ENCODE results near the gene TBX3.

The TBX3 gene

DNA sequence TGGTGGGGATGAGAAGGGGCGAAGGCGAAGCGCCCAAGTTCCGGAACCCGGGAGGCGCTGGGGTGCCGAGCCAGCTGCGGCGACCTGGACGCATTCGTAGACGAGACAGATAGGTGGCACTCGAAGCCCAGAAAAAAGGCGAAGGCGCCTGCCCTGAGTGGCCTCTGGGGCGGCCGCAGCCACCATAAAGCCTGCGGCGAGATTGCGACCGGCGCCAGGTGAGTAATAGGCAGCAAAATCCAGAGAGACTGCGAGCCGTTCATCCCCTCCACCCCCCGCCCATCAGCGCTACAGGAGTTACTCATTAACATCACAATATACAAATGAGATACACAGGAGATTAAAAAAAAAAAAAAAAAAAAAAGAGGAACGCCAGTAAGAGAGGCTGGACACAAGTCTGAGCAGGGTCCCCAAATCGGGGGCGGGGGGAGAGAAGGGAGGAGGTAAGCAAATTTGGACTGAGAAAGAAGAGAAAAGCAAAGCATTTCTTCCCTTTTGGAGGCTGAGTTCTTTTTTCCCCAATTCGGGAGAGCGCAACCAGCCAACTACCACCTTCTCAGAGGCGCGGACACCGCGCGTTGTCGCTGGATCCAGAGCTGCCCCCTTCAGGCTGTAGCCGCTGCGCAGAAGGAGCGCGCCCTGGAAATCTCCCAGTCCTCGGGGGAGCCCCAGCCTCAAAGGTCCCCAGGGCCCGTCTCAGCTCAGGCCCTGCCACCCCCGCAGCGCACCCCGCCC lies 15.7 kb downstream of the TBX3 start:
- DNase-seq (ENCODE audit: low read depth) = peak; percentile 96

- DNase-seq (ENCODE audit: low read depth) = no peak
Measured at GRCh38 chr12:114667669-114668150, 16.3 kb downstream of the TBX3 start.

DNA sequence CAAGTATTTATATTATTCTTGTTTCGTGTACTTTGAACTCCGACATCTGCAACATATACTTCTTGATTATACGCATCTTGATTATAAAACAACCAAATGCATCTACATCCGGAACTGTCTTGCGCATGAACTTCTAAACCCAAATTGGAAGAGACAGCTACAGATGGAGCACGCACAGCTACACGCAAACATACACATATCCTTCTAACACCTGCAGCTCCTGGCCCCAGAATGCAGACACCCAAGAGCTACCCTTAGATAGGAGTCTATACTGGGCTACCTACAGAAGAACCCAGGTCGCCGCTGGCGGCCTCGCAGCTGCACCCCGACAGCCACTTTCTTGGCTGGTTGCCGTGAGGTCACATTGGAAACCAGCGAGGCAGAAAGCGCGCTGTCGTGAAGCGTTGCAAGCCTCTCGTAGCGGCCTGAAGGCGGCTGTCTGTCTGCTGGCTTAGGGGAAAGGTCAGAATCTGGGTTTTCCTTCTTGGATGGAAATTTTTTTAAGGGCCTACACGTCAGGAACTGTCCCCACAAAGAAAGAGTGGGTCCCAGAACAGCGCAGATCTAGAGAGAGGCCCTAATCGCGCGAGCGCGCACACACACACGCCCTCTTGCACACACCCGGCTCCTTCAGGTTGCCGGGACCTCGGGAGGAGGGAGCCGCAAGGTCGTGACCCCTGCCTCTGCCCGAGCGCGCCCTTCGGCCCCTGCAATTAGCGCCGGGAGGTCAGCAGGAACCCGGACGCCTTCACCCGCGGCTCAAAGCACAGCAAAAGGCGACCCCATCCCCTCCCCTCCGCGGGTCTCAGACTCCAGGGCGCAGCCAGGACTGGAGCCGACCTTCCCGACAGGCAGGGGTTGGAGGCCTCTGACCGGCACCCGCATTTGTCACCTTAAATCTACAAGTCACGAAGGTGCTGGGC lies 17.0 kb downstream of the TBX3 start:
- peak; percentile 69 for DNase-seq (ENCODE audit: low read depth)

DNA sequence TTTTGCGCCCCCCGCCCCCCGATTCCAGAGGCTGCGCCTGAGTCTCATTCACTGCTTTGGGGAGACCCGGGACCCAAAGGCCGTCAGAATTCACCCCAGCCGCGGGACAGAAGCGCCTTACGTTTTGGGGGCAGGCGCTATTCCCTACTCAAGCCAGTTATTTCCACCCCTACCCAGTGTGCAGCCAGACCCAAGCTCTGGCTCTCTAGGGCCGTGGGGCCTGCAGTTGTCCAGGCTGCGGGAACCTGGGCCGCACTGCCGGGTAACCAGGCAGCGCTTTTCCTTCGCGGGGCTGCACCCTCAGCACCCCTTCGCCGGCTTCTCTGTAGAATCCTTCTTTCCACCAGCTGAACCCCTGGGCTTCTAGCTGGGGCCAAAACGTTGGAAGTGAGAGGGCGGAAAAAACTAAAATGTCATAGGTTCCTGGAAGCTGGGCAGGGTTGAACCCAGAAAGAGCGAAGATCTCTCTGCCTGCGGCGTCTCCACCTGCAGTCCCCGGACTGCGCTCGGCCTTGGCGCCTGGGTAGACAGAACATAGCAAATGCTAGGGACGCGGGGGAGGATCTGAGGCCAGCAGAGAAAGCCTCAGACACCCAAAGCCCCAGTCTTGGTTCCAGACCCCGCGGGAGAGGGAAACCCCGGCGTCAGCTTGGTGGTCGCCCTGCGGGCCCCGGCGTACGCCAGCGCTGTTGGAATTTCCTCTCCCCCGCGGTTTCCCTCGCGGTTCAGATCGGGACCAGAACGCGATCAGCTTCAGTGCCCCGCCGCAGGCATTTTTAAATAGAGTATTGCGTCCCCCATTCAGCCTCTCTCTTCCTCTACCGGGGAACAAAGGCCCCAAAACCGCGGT lies 18.3 kb downstream of the TBX3 start:
- peak; percentile 70 for DNase-seq (ENCODE audit: low read depth)

DNA sequence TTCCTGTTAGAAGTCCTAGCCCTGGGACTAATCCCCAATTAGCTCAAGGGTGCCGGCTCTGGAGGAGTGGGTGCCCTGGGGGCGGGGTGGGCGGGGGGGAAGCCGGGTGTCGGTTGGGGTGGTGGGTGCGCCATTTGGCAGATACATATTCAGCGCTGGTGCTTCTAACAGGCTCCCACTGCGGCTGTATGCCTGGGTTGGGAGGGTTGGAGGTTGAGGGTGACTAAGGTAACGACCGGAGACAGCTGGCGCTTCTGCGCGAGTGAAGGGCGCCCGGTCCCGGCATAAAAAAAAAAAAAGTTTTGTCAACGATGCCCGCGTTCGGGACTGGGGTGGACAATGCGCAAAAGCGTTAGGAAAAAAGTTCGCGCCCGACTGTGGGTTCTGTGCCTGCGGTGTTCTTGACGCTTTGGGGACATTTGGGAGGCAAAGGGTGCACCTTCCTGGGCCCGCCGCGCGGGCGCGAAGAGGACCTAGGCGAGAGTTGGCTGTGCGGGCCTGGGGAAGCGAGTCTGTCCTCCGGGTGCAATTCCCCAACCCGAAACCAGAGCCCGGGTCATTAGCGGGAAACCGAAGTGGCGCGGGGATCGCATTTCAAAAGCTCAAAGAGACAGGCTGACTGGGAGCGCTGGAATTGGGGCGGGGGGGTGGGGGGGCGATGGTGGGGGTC lies 19.2 kb downstream of the TBX3 start:
- DNase-seq (ENCODE audit: low read depth) = peak; percentile 75

DNA sequence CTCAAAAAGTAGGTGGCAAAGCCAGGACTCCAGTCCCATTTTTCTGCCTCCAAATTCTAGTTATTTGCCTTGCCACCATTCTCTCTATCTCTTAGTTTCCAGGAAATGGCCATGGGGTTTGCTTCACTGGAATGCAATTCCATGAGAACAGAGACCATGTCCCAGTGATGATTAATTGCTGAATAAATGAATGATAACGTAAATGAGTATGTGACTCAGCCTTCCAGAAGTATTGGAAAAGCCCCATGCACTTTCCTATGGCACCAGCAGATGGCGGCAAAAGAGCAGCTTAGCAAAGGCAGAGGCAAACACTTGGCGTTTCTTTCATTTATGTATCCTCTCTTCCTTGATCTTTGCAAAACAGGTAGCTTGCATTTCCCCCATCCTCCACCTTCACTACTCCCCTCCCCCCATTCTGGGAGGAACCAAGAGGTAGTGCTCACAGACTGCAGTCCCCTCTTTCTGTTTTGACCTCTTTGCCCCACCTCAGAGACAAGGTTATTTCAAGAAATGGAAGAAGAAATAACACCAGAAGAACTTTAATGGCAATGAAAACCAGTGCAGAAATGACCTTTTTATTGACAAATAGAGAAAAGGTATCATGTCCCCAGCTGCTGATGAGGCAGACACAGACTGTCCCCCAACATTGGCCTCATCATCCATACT lies 21.3 kb downstream of the TBX3 start:
- peak; percentile 96 for DNase-seq (ENCODE audit: low read depth)

DNA sequence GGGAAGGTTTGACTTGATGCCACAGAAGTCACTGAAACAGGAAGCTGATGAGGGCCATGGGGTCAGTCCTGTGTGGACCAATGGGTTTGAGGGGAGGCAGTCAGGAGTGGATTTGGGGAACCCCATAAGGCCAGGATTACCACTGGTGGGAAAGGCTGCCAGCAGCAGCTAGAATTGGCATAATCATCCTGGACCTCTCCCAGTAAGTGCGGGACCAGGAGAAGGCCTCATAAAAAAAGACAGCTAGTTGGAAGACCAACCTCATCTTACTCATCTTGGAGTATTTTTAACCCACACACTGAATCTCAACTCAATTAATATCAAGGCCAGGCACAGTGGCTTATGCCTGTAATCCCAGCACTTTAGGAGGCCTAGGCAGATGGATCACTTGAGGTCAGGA lies 22.7 kb downstream of the TBX3 start:
- DNase-seq (ENCODE audit: low read depth) = no peak

DNA sequence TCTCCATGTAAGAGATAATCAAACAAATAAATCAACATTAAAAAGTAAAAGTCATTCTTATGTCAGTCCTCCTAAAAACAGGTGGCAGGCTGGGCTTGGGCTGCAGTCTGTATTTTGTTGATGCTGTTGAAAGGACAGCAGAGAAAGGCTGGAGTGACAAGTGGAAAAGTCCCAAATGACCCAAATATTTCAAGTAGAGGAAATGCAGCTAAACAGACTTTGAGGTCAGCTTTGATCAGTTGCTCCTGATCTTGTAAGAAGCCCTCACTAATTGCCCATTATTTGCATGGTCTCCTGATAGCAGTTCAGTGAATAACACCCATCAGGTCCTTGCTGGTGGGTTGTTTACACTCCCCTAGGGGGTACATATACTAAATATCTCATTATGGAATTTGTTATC lies 24.9 kb downstream of the TBX3 start:
- no peak for DNase-seq (ENCODE audit: low read depth)

GRCh38 chr12:114658002-114658441 lies 26.0 kb downstream of the TBX3 start:
- peak; percentile 21 for DNase-seq (ENCODE audit: low read depth)

GRCh38 chr12:114657597-114657920 lies 26.4 kb downstream of the TBX3 start:
- no peak for DNase-seq (ENCODE audit: low read depth)

DNA sequence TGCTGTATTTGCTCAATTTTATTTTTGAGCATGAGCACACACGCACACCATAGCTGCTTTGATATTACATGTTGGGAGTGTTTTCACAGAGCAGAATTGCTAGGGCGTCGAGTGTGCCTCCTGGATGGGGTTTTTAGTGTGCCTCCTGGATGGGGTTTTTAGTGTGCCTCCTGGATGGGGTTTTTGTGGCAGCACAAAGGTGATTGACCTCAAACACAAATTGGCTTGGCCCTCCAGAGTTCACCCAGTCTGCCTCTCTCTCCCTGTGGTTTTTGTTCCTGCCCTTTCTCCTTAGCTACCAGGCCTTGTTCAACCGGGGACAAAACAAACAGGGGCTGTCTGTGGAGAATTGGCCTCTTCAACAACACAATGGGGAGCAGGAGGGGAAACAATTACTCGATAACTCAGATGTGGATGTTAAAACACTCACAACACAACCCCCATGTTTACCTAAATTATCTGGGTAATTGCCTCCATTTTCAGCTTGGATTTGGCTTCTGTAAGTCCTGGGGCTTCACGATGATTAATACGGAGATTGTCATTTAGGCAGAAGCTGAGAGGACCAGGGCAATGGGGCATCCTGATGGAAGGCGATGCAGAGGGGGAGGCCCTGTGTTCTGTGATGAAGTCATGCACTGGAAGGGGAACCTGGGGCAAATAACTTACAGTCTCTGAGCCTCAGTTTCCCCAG lies 26.9 kb downstream of the TBX3 start:
- DNase-seq (ENCODE audit: low read depth) = no peak

DNA sequence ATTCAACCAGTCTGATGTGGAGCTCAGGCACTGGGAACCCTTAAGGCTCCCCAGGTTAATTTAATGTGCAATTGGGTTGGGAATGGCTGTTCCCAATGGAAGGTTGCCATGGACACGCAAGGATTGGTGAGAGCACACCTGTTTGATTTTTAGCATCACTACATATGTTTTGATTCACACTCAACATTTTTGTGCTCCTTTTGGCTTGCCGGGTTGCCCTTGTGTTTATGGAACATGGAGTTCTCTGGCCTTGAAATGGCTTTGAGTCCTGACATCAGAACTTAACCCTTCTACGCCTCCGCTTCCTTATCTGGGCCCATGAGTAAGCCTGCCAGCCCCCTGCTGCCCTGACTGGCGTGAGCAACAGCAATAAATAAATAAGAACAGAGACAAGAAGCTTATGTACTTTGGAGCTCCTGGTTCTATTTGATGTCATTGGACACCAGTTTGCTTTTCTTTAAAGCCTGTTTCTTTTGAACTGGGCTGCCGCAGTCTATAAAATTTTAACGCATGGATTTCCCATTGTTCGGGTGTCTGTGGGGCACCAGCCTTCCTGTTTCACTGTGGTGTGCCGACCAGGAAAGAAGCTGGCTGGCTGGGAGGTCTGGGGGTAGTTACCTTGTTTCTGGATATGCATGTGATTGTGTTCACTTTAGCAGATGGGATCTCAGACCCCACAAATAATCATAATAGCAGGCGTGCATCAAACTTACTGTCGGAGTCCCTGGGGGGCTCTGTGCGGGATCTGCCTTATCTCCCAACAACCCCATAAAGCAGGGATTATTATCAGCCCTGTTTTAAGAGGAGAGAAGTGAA lies 27.8 kb downstream of the TBX3 start:
- no peak for DNase-seq (ENCODE audit: low read depth)

DNA sequence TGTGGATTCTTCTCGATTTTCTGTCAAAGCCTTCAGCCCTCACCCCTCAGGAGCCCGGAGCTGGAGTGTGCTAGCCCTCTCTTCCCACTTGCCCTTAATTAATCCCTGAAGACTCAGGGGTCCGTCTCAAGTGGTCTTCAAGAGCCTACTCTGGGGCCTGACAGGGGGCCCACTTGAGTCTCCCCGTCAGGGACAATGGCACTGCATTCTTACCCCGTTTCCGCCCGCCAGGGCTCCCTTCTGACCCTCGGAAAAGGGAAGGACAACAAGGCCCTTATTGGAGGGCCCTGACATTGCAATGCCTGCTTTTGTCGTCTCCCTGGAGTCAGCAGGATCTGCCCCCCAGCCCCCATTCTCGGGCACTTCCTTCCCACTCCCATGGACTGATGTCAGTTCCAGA lies 34.4 kb downstream of the TBX3 start:
- DNase-seq (ENCODE audit: low read depth) = no peak

- no peak for DNase-seq (ENCODE audit: low read depth)
Measured at GRCh38 chr12:114648711-114649110, 35.3 kb downstream of the TBX3 start.

- DNase-seq (ENCODE audit: low read depth) = no peak
Measured at GRCh38 chr12:114638790-114639435, 45.1 kb downstream of the TBX3 start.

DNA sequence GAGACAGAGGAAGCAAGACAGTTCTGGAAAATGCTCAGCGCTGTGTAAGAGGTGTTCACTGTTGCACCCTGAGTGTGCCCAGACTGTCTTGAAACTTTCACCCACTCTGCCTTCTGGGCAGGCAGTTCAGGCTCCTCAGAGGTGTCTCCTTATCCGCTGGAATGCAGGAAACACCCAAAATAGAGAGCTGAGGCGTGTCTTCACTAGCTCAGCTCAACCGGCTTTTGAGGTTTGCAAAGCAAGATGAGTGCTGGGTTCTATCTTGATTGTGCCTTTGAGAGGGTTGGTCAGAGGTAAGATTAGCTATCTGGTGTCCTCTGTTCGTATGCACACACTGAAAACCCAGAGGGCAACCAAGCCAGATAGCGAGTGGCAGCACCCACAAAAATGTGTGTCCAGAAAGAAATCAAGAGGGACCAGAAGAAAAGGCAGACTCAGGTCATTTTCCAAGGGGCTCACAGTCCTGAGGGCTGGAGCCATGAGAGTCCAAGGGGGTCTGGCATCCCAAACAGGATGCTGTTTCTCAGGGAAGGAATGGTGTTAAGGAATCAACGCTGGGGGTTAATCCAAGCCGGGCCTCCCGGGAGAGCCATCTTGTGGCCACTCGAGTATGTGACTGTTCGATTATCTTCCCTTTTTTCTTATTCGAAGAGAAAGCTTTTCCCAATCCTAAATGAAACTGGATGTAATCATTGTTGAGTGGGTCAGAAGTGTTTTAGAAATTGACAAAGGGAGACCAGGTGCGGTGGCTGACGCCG lies 47.1 kb downstream of the TBX3 start:
- peak; percentile 48 for DNase-seq (ENCODE audit: low read depth)

DNA sequence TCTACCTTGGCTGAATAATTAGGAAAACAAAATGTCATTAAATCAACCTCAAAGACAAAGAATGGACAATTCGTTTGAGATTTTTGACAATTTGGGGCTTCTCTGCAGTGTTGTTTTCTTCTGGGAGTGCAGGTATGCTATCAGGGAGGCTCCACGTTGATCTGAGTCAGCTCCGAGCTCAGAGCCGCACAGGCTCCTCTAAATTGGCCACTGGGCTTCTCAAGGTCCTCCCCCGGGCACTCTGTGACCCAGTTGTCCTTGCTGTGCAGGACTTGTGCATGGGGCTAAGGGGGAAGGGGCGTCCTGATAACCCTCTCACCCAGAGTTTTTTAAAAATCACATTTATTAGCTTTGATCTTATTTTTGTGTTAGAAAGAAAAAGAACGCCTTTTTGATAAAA lies 52.7 kb downstream of the TBX3 start:
- DNase-seq (ENCODE audit: low read depth) = no peak

- DNase-seq (ENCODE audit: low read depth) = no peak
Measured at GRCh38 chr12:114628199-114628598, 55.8 kb downstream of the TBX3 start.
